OCI-LY1 (cell line): Measurements from ENCODE around the gene PPP2CA.

Experiments
- H2AFZ ChIP-seq: fragments of 200-600 bp; sonication (generic), shearing (Covaris generic); 2 replicates; pipeline ENCODE4 v1.6.0; 2014; ENCODE audit warnings: antibody characterized with exemption, mild to moderate bottlenecking, low read length
- H3F3A ChIP-seq: fragments of 200-600 bp; sonication (generic), shearing (Covaris generic); 2 replicates; pipeline ENCODE4 v1.6.0; 2014; ENCODE audit warnings: mild to moderate bottlenecking, antibody characterized with exemption, low read length, moderate library complexity; ENCODE audit not compliant: insufficient read depth
- H3K27ac ChIP-seq: fragments of 200-600 bp; sonication (generic); 2 replicates; pipeline ENCODE4 v1.5.1; 2014; ENCODE audit warnings: low read length, mixed run types, mild to moderate bottlenecking, low read depth; ENCODE audit not compliant: poor library complexity, severe bottlenecking
- H3K27me3 ChIP-seq: fragments of 200-600 bp; sonication (generic); 2 replicates; pipeline ENCODE4 v1.6.0; 2014; ENCODE audit warnings: antibody characterized with exemption, mild to moderate bottlenecking, low read length, moderate library complexity; ENCODE audit not compliant: insufficient read depth
- H3K36me3 ChIP-seq: fragments of 200-600 bp; sonication (generic); 2 replicates; pipeline ENCODE4 v1.6.1; 2014; ENCODE audit warnings: mild to moderate bottlenecking, antibody characterized with exemption, low read length, moderate library complexity, mixed read lengths; ENCODE audit not compliant: insufficient read depth
- H3K4me1 ChIP-seq: fragments of 200-600 bp; sonication (generic); 2 replicates; pipeline ENCODE4 v1.5.1; 2014; ENCODE audit warnings: mild to moderate bottlenecking, low read length, moderate library complexity; ENCODE audit not compliant: insufficient read depth, severe bottlenecking
- H3K4me2 ChIP-seq: fragments of 200-600 bp; sonication (generic), shearing (Covaris generic); 2 replicates; pipeline ENCODE4 v1.6.1; 2014; ENCODE audit warnings: low read length
- H3K4me3 ChIP-seq: fragments of 200-600 bp; sonication (generic); 2 replicates; pipeline ENCODE4 v1.5.1; 2014; ENCODE audit warnings: low read length, low read depth, mild to moderate bottlenecking, mixed read lengths; ENCODE audit not compliant: poor library complexity, severe bottlenecking
- H3K79me2 ChIP-seq: fragments of 200-600 bp; shearing (Covaris generic); 2 replicates; pipeline ENCODE4 v1.6.1; 2016; ENCODE audit warnings: mixed run types, low read length, mixed read lengths; ENCODE audit not compliant: insufficient read depth
- H3K9ac ChIP-seq: fragments of 200-600 bp; sonication (generic), shearing (Covaris generic); 2 replicates; pipeline ENCODE4 v1.6.1; 2014; ENCODE audit warnings: mild to moderate bottlenecking, low read length, mixed read lengths
- H3K9me2 ChIP-seq: fragments of 200-600 bp; sonication (generic), shearing (Covaris generic); 2 replicates; pipeline ENCODE4 v1.6.1; 2014; ENCODE audit warnings: low read depth, mild to moderate bottlenecking, low read length, mixed read lengths
- H3K9me3 ChIP-seq: fragments of 200-600 bp; shearing (Covaris generic); 2 replicates; pipeline ENCODE4 v1.6.1; 2014; ENCODE audit warnings: low read length, mixed read lengths
- H4K20me1 ChIP-seq: fragments of 200-600 bp; sonication (generic), shearing (Covaris generic); 2 replicates; pipeline ENCODE4 v1.6.0; 2016; ENCODE audit warnings: mild to moderate bottlenecking, low read length; ENCODE audit not compliant: insufficient read depth
- EZH2 ChIP-seq: fragments of 200-600 bp; sonication (generic), shearing (Covaris generic); IDR thresholded peaks from 2 replicates; pipeline ENCODE4 v1.8.0; 2017; ENCODE audit warnings: borderline replicate concordance, mixed run types, mild to moderate bottlenecking, antibody characterized with exemption, low read length, moderate library complexity, mixed read lengths
- TF ChIP-seq, protein P1 (sequence below): fragments of 200-600 bp; sonication (generic), shearing (Covaris generic); IDR thresholded peaks from 2 replicates; pipeline ENCODE4 v1.5.1; 2017; ENCODE audit warnings: mild to moderate bottlenecking, antibody characterized with exemption, low read length, moderate library complexity, mixed read lengths

Gene PPP2CA

DNA sequence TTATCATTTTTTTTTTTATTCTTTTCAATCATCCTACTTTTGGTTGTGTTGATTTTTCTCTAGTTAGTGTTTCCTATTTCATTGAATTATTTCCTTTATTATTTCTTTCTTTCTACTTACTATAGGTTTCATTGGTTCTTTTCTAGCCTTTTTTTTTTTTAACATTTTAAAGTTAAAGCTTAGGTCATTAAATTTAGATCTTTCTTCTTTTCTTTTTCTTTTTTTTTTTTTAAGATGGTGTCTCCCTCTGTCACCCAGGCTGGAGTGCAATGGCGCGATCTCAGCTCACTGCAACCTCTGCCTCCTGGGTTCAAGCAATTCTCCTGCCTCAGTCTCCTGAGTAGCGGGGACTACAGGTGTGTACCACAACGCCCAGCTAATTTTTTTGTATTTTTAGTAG lies 43.0 kb upstream of the PPP2CA start:
- Histone ChIP-seq H4K20me1 (no peaks in the 10 kb centered on the region), H3K4me3 (no peak overlapping the region), H3K27ac (no peak overlapping the region), H3K4me2 (no peak overlapping the region), H3K27me3 (no peaks in the 10 kb centered on the region), H3K9ac (no peak overlapping the region), H3K9me2 (no peaks in the 10 kb centered on the region), H3F3A (no peaks in the 10 kb centered on the region), H3K4me1 (no peaks in the 10 kb centered on the region), H2AFZ (no peak overlapping the region), H3K36me3 (no peaks in the 10 kb centered on the region), H3K79me2 (no peaks in the 10 kb centered on the region), H3K9me3 (peaks cover 11% of the 10 kb centered on the region)
- TF ChIP-seq, protein P1, sequence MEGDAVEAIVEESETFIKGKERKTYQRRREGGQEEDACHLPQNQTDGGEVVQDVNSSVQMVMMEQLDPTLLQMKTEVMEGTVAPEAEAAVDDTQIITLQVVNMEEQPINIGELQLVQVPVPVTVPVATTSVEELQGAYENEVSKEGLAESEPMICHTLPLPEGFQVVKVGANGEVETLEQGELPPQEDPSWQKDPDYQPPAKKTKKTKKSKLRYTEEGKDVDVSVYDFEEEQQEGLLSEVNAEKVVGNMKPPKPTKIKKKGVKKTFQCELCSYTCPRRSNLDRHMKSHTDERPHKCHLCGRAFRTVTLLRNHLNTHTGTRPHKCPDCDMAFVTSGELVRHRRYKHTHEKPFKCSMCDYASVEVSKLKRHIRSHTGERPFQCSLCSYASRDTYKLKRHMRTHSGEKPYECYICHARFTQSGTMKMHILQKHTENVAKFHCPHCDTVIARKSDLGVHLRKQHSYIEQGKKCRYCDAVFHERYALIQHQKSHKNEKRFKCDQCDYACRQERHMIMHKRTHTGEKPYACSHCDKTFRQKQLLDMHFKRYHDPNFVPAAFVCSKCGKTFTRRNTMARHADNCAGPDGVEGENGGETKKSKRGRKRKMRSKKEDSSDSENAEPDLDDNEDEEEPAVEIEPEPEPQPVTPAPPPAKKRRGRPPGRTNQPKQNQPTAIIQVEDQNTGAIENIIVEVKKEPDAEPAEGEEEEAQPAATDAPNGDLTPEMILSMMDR = no peak
- TF ChIP-seq EZH2 = no peak

DNA sequence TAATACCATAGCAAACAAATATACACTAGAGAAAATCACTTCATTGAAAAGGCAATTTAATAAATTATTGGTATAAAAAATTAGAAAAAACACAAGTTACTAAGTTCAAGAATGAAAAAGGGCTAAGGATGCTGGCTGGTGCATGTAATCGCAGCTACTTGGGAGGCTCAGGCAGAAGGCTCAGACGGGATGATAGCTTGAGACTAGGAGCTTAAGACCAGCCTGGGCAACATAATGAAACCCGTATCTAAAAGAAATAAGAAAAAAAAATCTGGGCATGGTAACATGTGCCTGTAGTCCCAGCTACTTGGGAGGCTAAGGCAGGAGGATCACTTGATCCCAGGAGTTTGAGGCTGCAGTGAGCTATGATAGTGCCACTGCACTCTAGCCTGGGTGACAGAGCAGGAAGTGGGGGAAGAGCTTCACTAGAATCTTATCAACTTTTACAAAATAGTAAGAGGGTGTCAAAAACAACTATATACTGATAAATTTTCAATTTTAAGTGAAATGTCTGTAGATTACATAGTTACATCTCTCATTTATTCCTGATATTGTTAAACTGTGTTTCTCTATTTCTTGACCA lies 42.2 kb upstream of the PPP2CA start:
- Histone ChIP-seq H3K27me3 (no peaks in the 10 kb centered on the region), H3K9ac (no peak overlapping the region), H3F3A (no peaks in the 10 kb centered on the region), H4K20me1 (no peaks in the 10 kb centered on the region), H3K27ac (no peak overlapping the region), H3K36me3 (no peaks in the 10 kb centered on the region), H3K79me2 (no peaks in the 10 kb centered on the region), H2AFZ (no peak overlapping the region), H3K4me1 (no peaks in the 10 kb centered on the region), H3K4me3 (no peak overlapping the region), H3K9me2 (no peaks in the 10 kb centered on the region), H3K4me2 (no peak overlapping the region), H3K9me3 (peaks cover 11% of the 10 kb centered on the region)
- TF ChIP-seq, protein P1 = no peak
- no peak for TF ChIP-seq EZH2

DNA sequence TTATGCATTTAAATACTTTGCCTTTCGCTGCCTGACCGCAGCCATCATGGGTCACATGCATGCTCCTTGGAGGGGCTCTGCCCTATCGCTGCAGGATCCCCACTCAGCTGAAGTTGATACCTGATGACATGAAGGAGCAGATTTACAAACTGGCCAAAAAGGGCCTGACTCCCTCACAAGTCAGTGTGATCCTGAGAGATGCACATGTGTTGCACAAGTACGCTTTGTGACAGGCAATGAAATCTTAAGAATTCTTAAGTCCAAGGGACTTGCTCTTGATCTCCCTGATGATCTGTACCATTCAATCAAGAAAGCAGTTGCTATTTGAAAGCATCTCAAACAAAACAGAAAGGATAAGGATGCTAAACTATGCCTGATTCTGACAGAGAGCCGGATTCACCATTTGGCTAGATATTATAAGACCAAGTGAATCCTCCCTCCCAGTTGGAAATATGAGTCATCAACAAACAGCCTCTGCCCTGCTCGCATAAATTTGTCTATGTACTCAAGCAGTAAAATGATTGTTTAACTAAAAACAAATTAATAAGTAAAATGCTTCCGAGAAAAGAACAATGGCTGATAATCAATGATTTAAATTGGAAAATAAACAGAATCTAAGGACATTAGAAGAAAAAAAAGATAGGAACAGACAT lies 41.6 kb upstream of the PPP2CA start:
- H3F3A ChIP-seq = no peaks in the 10 kb centered on the region
- no peak overlapping the region for H2AFZ ChIP-seq
- no peaks in the 10 kb centered on the region for H4K20me1 ChIP-seq
- TF ChIP-seq, protein P1 = no peak
- TF ChIP-seq EZH2 = no peak
- no peaks in the 10 kb centered on the region for H3K4me1 ChIP-seq
- no peaks in the 10 kb centered on the region for H3K36me3 ChIP-seq
- no peaks in the 10 kb centered on the region for H3K79me2 ChIP-seq
- no peaks in the 10 kb centered on the region for H3K27me3 ChIP-seq
- H3K4me3 ChIP-seq = no peak overlapping the region
- H3K9me3 ChIP-seq = peaks cover 11% of the 10 kb centered on the region
- no peak overlapping the region for H3K27ac ChIP-seq
- no peaks in the 10 kb centered on the region for H3K9me2 ChIP-seq
- no peak overlapping the region for H3K9ac ChIP-seq
- H3K4me2 ChIP-seq = no peak overlapping the region
